NCI-H774 (cell line): Measurements from ENCODE around the gene CCT2.

Experiments used
- DNase-seq: peaks from one replicate; lab custom pipeline; 2025; lab: John Stamatoyannopoulos, UW

CCT2 gene

GRCh38 chr12:69641546-69641945 lies 56.3 kb downstream of the CCT2 start:
- no peak for DNase-seq

- DNase-seq: no peak
Observed at GRCh38 chr12:69642531-69642930, 57.3 kb downstream of the CCT2 start.

GRCh38 chr12:69644511-69644910 lies 59.3 kb downstream of the CCT2 start:
- no peak for DNase-seq

- DNase-seq: no peak
Observed at GRCh38 chr12:69645031-69645430, 59.8 kb downstream of the CCT2 start.

GRCh38 chr12:69647178-69647577 lies 61.9 kb downstream of the CCT2 start:
- no peak for DNase-seq

GRCh38 chr12:69648476-69648875 lies 63.2 kb downstream of the CCT2 start:
- DNase-seq: no peak

GRCh38 chr12:69649529-69649928 lies 64.3 kb downstream of the CCT2 start:
- no peak for DNase-seq
